Fibroblast of skin of abdomen (primary cell): ENCODE data around the gene TRAPPC12. TPM values are rescaled to one million over a fixed set of nuclear protein-coding genes. Genes with fewer than 3 reads are reported as not detected.
A peak's percentile ranks its signal among the peaks of the same experiment; 100 is the strongest.
"Not testable (repeated sequence)": the region's sequence is repeated elsewhere in the genome, so short reads cannot be mapped to it uniquely, and the experiment has no call there.

ENCODE experiments used
- DNase-seq: peaks from one replicate; pipeline ENCODE4 v3.0.0-alpha.2; 2013
- polyA plus RNA-seq, 2 experiments: library from polyadenylated mRNA; unstranded; fragments of 120-200 nt; gene quantifications; one replicate each; pipeline ENCODE4 v1.2.1, GENCODE V29; 2013; ENCODE audit not compliant: insufficient read length in 2 of 2

TRAPPC12 gene
- polyA plus RNA-seq (2013, experiment 1 of 2; ENCODE audit: insufficient read length), result 57.2 TPM
- polyA plus RNA-seq (2013, experiment 2 of 2; ENCODE audit: insufficient read length), result 54.0 TPM

GRCh38 chr2:3379647-3380534 lies at the start of gene TRAPPC12:
Gene TRAPPC12, plus strand, starts transcription at chr2:3379694. Its CDS starts 7,930 bp downstream, at chr2:3387624.
- peak; percentile 88 for DNase-seq

- no peak for DNase-seq
These were observed 47.4 kb upstream of the TRAPPC12 start for GRCh38 chr2:3332133-3332532.

DNA sequence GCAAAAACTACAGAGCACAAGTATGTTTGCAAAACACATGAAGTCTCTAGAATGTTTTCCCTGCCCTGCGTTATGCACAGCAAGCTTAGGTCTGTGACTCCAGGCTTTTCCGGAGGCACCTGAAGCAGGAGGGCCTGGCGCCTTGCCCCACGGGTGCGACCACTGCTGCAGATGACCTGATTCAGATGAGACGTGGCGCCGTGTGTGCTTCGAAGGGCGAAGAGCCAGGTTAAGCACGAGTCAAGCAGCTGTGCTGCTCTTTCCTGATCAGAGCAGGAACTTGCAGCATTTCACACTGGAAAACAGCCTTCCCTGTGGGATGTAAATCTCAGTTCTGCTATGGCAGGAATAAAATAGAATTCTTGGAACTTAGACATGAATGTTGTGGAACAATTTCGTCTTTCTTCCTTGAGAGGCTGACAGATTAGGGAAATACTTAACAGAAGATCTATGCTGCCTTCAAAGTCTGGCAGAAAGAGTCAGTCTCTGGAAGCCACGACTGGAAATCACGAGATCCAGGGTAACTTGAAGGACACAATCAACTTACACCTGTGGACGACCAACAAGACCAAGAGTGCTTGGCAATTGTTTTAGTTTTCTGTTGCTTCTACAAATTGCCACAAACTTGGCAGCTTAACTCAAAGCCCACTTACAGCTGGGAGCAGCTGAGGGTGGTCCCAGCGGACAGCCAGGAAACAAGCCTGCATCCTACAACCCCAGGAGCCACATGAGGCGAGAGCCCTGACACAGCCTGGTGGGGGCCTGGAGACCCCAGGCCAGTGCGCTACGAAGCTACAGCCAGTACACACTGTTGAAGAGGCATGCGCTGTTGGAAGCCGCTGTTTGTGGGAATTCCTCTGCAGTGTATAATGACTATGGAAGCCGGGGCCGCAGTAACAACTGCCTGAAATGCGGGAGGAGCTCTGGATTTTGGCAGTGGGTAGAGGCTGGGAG lies 44.8 kb upstream of the TRAPPC12 start:
- DNase-seq, result peak; percentile 7

DNA sequence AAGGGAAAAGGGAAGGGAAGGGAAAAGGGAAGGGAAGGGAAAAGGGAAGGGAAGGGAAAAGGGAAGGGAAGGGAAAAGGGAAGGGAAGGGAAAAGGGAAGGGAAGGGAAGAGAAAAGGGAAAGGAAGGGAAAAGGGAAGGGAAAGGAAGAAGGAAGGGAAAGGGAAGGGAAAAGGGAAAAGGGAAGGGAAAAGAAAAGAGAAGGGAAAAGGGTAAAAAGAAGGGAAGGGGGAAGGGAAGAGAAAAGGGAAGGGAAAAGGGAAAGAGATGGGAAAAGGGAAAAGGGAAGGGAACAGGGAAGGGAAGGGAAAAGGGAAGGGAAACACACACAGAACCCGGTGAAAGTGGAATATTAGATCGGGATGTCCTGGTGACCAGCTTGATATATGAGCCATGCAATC lies 42.6 kb upstream of the TRAPPC12 start:
- DNase-seq, result no peak

DNA sequence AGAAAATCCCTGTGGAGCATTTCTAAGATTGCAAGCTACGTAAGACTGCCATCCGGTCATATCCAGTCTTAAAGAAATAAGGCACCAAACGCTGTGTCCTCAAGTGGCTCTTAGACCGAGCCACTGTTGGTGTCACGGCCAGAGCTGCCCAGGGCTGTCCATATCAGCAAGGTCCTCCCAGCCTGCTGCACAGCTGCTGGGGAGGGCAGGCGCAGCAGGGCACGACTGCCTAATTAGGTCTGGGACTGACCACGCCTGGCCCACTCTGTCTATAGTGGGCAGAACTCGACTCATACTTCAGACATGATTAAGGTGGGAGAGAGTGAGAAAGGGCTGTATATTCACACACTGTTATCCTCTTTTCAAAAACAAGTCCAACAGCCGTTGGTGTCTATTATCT lies 41.2 kb upstream of the TRAPPC12 start:
- DNase-seq, result no peak

- no peak for DNase-seq
These were observed 39.4 kb upstream of the TRAPPC12 start for GRCh38 chr2:3340144-3340543.

- DNase-seq, result no peak
These were observed 38.2 kb upstream of the TRAPPC12 start for GRCh38 chr2:3341336-3341735.

- DNase-seq, result no peak
These were observed 37.2 kb upstream of the TRAPPC12 start for GRCh38 chr2:3342324-3342723.

DNA sequence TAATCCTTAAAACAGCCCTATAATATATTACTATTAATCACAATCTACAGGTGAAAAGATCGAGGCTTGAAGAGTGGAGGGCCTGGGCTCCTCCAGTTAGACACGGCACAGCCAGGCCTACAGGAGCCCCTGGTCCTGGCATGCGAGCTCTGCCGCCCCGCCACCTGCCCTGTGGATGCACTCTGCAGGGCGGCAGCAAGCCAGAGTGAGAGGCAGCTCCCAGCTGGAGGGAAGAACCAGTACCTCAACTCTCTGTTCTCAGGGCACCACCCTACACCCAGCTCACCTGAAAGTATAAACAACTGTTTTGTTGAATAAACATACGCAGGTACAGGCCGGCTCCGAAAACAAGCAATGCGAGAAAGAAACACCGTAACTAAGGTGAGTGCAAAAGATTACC lies 36.5 kb upstream of the TRAPPC12 start:
- DNase-seq, result no peak

DNA sequence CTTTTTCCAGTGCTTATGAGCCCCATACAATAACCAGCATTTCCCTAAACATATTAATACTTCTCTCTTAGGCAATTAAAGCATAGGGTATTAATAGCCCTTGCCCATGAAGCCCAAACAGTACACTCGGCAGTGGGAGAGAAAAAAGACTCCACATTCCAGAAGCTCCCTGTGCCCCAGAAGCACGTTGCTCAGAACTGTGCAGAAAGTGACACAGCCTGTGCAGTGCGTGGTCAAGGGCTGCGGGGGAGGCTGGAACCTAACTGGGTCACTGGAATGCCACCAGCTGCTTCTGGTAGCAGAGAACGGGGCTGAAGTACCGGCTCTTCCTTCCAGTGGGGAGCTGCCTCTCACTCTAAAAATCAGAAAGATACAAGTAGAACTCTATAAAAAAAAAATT lies 34.6 kb upstream of the TRAPPC12 start:
- no peak for DNase-seq

DNA sequence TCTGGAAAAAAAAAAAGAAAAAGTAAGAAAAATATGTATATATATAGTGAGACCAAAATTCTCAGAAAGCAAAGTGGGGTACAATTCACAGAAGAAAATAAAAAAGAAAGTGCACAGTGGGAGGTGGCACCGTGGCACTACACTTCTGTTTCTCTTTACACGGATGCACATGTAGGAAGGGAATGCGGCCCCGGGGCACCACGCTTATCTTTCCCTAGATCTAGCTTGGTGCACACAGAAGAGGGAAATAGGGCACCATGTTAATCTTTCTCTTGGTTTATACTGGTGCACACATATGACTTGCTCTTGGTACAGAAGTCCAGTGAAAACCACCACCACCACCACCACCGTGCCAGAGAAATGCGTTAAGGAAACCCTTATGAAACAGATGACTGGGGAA lies 33.9 kb upstream of the TRAPPC12 start:
- DNase-seq, result no peak

GRCh38 chr2:3348767-3349166 lies 30.7 kb upstream of the TRAPPC12 start:
- DNase-seq, result no peak

DNA sequence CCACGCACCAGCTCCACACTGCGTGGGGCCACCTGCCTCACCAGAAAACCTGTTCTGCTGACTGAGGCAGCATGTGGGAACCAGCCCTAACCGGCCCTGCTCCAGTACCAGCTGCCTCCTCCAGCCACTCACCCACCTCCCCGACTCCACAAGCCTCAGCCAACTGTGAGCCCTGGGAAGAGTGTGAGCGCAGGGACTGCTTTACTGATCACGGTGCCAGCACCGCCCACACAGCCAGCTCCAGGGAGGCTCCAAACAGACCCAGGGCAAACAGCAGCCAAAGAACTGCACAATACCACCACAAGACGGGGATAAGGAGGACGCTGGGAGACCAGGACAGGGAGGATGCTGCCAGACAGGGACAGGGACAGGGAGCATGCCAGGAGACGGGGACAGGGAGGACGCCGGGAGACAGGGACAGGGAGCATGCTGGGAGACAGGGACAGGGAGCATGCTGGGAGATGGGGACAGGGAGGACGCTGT lies 30.2 kb upstream of the TRAPPC12 start:
- no peak for DNase-seq

DNA sequence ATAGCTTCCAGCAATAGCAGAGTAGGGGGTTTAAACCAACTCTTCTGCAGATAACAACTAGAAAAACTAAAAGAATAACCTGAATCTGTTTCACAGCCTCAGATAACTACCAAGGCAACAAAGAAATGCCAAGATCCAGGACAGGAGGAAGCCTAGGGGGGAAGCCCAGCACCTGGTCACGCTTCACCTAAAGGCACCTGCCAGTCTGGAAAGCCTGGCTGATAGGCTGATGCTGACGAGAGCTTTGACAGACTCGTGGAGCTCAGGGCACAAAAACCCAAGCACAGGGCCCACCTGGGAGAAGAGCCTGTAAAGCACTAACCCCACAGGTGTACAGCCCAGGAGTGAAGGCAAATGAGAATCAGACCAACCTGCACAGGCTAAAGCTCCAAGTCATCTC lies 24.5 kb upstream of the TRAPPC12 start:
- DNase-seq, result no peak

- DNase-seq, result no peak
These were observed 23.4 kb upstream of the TRAPPC12 start for GRCh38 chr2:3355951-3356569.

DNA sequence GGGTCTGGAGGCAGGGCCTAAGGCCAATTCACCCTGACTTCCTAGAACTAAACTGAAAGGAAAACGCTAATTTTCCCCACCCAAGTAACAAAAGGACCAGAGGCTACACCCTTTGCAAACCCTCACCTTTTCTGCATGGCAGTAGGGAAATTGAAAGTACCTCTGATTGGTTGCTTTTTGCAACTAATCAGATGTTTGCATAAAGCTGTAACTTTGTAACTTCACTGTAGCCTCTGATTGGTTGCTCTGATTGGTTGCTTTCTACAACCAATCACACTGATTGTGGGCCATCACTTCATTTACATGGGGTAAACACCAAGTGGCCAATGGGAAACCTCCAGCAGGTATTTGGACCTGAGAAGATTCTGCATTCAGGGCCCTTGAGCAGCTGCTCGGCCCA lies 22.7 kb upstream of the TRAPPC12 start:
- DNase-seq, result no peak

DNA sequence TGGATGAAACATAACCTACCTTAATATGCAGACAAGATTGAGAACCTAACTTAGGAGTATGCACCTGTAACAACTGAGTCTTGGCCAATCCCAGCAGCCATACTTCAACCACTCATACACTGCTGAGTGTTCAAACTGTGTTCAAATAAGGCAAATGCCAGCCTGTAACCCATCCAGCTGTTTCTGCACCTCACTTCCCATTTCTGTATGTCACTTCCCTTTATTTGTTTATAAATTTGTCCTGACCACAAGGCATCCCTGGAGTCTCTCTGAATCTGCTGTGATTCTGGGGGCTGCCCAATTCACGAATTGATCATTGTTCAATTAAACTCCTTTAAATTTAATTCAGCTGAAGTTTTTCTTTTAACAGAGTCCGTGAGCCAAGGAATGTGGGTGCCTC lies 22.0 kb upstream of the TRAPPC12 start:
- DNase-seq, result not testable (repeated sequence)

DNA sequence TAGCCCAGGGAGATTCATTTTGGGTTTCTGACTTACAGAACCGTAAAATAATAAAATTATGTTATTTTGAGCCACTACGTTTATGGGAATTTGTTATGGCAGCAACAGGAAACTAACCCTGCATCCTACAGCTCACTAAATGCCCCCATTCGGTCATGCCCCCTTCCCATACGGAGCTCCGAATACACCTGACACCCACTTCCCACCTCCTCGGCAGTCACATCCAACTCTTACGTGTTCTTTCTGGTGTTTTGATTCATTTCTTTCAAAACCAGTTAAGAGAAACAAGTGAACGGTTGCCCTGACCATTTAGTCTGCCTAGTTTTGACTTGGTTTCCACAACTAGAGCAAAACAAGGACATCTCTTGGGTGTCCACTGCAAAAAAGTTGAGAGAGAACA lies 21.6 kb upstream of the TRAPPC12 start:
- no peak for DNase-seq

GRCh38 chr2:3361518-3362389 lies 17.7 kb upstream of the TRAPPC12 start:
- no peak for DNase-seq

GRCh38 chr2:3365219-3365618 lies 14.3 kb upstream of the TRAPPC12 start:
- no peak for DNase-seq

GRCh38 chr2:3368261-3368722 lies 11.2 kb upstream of the TRAPPC12 start:
- no peak for DNase-seq
